Skeletal muscle satellite cell (primary cell): ENCODE measurements around the gene NCOA7.
A peak's percentile ranks its signal among the peaks of the same experiment; 100 is the strongest.

Experiments used
- H3K27me3 ChIP-seq: 2 replicates; pipeline ENCODE4 v1.7.0; 2013; ENCODE audit warnings: low read length; ENCODE audit not compliant: control insufficient read depth, insufficient read depth
- H3K36me3 ChIP-seq: 2 replicates; pipeline ENCODE4 v1.7.0; 2013; ENCODE audit warnings: mild to moderate bottlenecking, control low read depth, low read length; ENCODE audit not compliant: insufficient read depth
- H3K4me1 ChIP-seq: 2 replicates; pipeline ENCODE4 v1.7.0; 2013; ENCODE audit warnings: low read length; ENCODE audit not compliant: control insufficient read depth, insufficient read depth
- H3K4me2 ChIP-seq: 2 replicates; pipeline ENCODE4 v1.7.0; 2013; ENCODE audit warnings: mild to moderate bottlenecking, low read length
- H3K4me3 ChIP-seq: 2 replicates; pipeline ENCODE4 v1.7.0; 2013; ENCODE audit warnings: low read length
- H3K9ac ChIP-seq: 2 replicates; pipeline ENCODE4 v1.7.0; 2013; ENCODE audit warnings: mild to moderate bottlenecking, low read depth, low read length, moderate library complexity
- H3K9me3 ChIP-seq: replicated peaks from 2 replicates; pipeline ENCODE4 v1.7.0; 2013; ENCODE audit warnings: mild to moderate bottlenecking, control low read depth, low read length

NCOA7 gene

DNA sequence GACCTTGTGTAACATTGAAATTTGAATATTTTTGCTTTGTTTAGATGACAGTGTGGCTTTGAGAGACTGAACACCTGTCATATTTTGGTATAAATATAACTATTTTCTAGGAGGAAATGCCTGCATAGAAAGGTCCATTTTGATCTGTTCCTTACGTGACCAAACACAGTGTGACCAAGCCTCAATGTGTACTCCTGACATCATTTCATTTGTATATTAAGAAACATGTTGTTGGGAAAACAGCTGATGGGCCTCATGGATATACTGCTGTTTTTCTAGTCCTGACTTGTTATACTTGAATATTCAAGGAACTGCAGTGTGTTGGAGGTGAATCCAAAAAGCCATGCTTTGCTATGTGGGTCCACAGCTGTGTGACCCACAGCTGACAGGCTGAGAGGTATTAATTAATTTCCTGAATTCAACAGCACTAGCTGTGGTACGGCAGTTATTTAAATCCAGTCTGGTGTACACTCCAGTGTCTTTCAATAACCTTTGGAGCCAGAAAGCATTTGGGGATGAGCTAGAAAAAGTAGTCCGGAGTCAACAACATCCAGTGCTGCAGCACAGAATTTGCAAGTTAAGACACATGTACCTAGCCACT, 18.9 kb downstream of the NCOA7 start:
- H3K27me3 ChIP-seq, result no peaks in the 10 kb centered on the region
- H3K4me2 ChIP-seq, result no peak overlapping the region
- no peaks in the 10 kb centered on the region for H3K36me3 ChIP-seq
- no peak overlapping the region for H3K9ac ChIP-seq
- peaks cover 23% of the 10 kb centered on the region for H3K4me1 ChIP-seq
- H3K9me3 ChIP-seq, result no peaks in the 10 kb centered on the region
- no peak overlapping the region for H3K4me3 ChIP-seq

DNA sequence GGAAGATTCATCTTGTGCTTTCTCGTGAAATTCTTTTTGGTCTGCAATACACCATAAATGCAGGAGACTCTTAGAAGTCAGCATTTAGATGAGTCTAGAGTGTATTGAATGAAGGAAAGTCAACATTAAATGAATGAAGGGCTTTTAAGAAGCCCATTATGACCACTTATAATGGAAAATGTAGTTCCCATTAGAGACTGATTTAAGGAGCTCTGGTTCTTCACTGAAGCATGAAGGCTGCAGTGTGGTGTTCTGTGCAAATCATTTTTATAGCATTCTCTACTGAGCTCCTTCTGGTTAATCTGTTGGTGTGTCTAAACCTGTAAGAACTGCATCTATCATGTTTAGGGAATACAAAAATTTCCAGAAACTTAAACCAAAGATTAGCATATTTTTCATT, 19.7 kb downstream of the NCOA7 start:
- H3K4me2 ChIP-seq, result no peak overlapping the region
- H3K9me3 ChIP-seq, result no peaks in the 10 kb centered on the region
- no peaks in the 10 kb centered on the region for H3K36me3 ChIP-seq
- peaks cover 29% of the 10 kb centered on the region for H3K4me1 ChIP-seq
- H3K27me3 ChIP-seq, result no peaks in the 10 kb centered on the region
- no peak overlapping the region for H3K4me3 ChIP-seq
- H3K9ac ChIP-seq, result no peak overlapping the region

DNA sequence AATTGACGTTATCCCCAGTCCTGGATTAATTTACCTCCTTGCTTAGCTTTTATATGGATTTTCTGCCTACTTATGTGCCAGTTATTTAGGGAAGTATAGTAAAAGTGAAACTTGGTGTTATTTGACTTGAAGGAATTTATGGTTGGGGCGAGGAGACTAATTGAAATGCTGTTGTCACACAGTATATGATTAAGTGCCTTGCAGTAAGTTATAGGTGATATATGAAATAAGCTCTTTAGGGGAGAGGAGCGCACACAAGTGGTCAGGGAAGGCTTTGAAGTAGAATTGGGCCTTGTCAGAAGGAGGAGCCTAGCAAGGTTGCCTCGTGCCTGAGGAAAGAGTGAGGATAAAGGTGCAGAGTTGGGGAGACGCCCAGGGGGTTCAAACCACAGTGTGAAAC, 20.5 kb downstream of the NCOA7 start:
- no peaks in the 10 kb centered on the region for H3K36me3 ChIP-seq
- H3K9me3 ChIP-seq, result no peaks in the 10 kb centered on the region
- no peak overlapping the region for H3K4me2 ChIP-seq
- no peaks in the 10 kb centered on the region for H3K27me3 ChIP-seq
- H3K4me1 ChIP-seq, result peaks cover 29% of the 10 kb centered on the region
- H3K4me3 ChIP-seq, result no peak overlapping the region
- H3K9ac ChIP-seq, result no peak overlapping the region

DNA sequence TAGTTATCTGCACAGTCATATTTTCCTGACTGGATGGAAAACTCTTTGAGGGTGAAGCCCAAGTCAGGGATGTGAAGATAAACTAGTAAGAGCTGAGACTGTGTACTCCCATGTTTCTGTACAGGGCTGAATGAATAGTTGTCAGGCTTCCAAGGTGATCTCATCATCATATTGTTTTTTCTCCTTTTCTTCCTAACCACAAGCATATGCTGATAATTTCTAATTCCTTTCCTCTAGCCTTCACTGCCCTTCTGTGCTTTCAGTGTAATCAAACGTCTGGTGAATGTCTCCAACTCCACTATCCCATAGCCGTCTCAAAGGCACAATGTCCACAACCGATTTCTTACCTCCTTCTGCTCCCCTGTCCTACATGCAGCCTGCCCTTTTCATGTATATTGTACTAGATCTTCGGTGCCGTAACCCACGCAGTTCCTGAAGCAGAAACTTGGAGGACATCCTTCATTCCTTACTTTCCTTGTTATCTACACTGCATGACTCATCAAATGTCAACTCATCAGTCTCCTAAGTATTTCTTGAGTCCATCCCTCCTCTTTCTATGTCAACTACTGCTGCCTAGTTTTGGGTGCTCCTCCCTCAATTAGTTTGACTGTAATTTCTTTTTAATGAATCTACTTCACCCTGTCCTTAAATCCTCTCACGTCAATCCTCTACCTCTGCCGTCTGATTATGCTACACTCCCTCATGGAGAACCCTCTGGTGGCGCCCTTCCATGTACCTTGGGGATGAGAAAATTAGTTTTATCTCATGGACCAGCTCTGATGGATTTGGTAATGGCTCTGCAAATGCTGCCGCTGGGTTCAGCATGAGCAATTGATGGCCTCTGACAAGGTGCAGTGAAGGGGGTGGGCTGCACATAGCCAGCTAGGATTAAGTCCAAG, 21.9 kb downstream of the NCOA7 start:
- Histone ChIP-seq H3K36me3 (no peaks in the 10 kb centered on the region), H3K4me3 (peak overlapping the region; percentile 57), H3K4me1 (peaks cover 29% of the 10 kb centered on the region), H3K27me3 (no peaks in the 10 kb centered on the region), H3K9ac (peak overlapping the region; percentile 9), H3K4me2 (peak overlapping the region; percentile 75), H3K9me3 (no peaks in the 10 kb centered on the region)

DNA sequence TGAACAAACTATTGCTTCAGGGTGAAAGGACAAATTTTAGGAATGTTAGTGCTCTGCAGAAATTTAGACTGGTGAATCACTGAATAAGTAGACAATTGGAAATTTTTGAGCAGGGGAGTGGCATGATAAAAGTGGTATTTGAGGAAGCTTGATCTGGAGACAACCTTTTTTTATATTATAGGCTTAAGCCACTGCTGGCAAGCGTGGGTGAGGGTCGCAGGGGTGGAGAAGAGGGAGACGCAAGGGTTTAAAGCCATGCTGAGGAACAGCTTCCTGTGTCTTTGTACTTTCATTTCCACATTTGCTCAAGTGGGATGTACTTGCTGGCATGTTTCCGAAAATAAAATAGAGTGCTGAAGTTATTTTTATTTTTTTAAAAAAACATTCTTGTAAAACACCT, 23.7 kb downstream of the NCOA7 start:
- Histone ChIP-seq H3K27me3 (no peaks in the 10 kb centered on the region), H3K4me3 (no peak overlapping the region), H3K9me3 (no peaks in the 10 kb centered on the region), H3K4me2 (no peak overlapping the region), H3K9ac (no peak overlapping the region), H3K4me1 (peaks cover 33% of the 10 kb centered on the region), H3K36me3 (no peaks in the 10 kb centered on the region)

DNA sequence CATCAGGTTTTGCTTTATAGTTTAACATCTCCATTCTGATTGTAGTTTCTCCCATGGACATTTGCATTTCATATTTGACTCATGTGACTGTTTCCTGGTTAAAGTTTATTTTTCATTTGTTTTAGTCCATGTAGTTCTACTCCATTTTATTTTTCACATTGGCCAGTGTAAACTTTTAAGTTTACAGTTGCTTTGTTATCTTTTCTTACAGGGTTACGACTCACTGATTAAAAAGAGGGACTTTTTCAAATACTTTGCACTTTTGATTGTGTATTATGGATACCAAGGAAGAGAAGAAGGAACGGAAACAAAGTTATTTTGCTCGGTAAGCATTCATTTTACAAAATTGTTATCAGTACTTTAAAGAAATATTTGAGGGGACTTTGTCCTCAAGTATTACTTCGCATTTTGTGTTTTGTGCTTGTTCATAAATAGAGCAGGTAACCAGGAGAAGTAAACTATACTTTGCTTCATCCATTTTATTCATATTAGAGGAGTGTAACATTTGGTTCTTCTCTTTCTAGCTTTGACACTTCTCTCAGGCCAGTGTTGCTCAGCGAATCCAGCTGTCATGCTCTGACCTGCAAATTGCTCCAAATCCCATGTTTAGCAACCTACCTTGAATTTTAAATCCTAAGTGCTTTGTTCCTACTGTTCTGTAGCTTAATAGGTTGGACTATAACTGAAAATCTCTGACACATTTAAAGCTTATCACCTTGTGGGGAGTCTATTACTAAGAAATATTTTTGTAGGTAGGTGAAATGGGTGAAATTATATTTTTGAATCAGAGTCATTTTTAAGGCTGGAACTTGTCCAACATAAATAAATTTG, 24.5 kb downstream of the NCOA7 start:
- H3K9ac ChIP-seq, result no peak overlapping the region
- peaks cover 33% of the 10 kb centered on the region for H3K4me1 ChIP-seq
- peaks cover 3% of the 10 kb centered on the region for H3K36me3 ChIP-seq

DNA sequence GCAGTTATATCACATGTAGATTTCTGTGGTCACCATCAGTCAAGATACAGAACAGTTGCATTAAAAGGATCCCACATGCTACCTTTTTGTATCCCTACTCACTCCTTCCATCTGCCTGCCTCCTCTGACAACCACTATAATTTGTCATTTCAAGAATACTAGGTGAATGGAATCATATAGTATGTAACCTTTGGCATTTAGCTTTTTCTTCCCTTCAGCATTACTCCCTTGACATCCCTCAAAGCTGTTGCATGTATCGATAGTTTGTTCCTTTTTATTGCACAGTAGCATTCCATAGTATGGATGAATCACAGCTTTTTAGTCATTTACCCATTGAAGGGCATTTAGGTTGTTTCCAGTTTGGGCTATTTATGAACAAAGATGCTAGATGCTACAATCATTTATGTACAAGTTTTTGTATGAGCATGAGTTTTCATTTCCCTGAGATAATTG, 26.1 kb downstream of the NCOA7 start:
- Histone ChIP-seq H3K36me3 (peaks cover 9% of the 10 kb centered on the region), H3K9ac (no peak overlapping the region), H3K4me1 (peaks cover 32% of the 10 kb centered on the region)

More for the DNA sequence above, 24.5 kb downstream of the NCOA7 start:
- Histone ChIP-seq H3K4me2 (no peak overlapping the region), H3K27me3 (no peaks in the 10 kb centered on the region), H3K9me3 (no peaks in the 10 kb centered on the region), H3K4me3 (no peak overlapping the region)

DNA sequence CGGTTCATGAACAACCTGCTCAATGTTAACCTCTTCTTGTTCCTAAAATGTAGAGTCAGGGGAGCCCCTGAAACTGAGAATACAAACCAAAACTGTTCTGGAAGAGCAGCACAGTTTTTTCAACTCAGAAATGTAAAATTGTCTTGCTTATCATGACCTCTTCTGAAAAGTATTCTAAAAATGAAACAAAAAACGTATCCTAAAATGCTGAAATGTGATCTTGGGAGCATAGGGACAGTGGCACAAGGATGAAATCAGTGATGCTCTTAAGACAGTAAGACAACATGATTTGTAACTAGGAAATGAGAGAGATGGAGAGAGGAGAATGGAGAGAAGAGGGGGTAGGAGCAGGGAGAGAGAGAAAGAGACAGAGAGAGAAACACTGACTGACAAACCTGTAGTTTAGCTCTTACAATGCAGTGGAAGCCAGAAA, 27.5 kb downstream of the NCOA7 start:
- no peaks in the 10 kb centered on the region for H3K9me3 ChIP-seq
- no peaks in the 10 kb centered on the region for H3K27me3 ChIP-seq
- peaks cover 20% of the 10 kb centered on the region for H3K4me1 ChIP-seq
- H3K9ac ChIP-seq, result no peak overlapping the region
- peaks cover 9% of the 10 kb centered on the region for H3K36me3 ChIP-seq
- H3K4me3 ChIP-seq, result no peak overlapping the region
- no peak overlapping the region for H3K4me2 ChIP-seq

More for the DNA sequence above, 26.1 kb downstream of the NCOA7 start:
- Histone ChIP-seq H3K9me3 (no peaks in the 10 kb centered on the region), H3K27me3 (no peaks in the 10 kb centered on the region), H3K4me2 (no peak overlapping the region), H3K4me3 (no peak overlapping the region)

DNA sequence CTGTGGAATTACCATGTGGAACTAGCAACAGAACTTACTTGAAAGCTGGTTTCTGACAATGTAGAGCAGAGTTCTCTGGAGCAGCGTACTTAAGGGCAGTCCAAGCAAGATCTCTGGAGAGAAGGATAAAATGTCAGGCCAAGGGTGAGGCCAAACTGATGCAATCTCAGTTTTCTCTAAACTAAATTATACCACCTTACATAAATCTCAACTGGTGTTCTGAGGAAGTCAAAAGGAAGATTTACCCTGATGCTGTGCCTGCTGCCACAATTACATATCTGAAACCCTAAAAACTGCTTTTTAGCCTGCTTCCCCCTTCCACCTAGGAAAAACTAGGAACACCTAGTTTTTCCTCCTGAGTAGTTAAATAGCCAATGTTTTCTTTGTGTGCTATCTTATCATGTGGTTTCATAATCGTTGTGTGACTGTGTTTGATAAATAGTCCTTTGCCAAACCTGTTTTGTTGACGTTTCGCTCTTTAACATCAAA, 28.1 kb downstream of the NCOA7 start:
- Histone ChIP-seq H3K9me3 (no peaks in the 10 kb centered on the region), H3K4me3 (no peak overlapping the region), H3K36me3 (peaks cover 9% of the 10 kb centered on the region), H3K27me3 (no peaks in the 10 kb centered on the region), H3K4me2 (no peak overlapping the region), H3K9ac (no peak overlapping the region), H3K4me1 (peaks cover 19% of the 10 kb centered on the region)

DNA sequence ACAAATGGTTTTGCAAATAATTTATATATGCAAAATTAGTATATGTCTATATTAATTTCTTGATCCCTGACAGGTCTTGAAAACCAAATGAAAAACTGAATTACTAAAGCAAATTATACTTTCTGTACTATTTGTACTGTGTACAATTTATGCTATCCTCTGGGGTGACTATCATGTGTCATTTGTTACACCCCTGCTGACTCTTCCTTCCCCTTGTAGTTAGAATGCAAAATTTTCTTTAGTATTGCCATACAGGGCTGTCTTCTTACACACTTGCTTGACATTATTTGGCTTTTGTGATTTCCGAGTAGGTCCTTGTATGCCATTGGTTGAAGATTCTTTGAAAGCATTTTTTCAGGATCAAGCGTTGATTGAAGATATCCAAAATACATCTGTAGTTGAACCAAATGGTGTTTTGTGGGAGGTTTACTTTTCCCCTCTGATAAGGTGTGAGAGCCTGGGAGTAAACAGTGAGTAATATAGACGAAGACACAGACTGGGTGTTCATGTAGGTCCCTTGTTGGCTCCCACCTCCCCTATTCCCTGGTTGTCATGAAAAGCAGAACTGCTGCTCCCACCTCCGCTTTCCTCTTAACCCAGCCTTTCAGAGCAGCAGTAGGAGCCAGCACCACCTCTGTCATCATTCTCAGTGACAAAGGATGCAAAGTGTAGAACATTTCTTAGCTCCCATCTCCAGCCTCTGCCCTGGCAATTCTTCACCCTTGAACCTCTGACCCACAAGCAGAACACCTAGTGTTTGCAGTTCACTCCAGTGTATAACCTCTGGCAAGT, 29.0 kb downstream of the NCOA7 start:
- Histone ChIP-seq H3K4me2 (no peak overlapping the region), H3K4me3 (no peak overlapping the region), H3K9me3 (no peaks in the 10 kb centered on the region), H3K36me3 (peaks cover 9% of the 10 kb centered on the region), H3K27me3 (no peaks in the 10 kb centered on the region), H3K4me1 (peaks cover 13% of the 10 kb centered on the region), H3K9ac (no peak overlapping the region)
